ENCODE data around the gene FAM120C. TPM values are rescaled to one million over a fixed set of nuclear protein-coding genes. Genes with fewer than 3 reads are reported as not detected.

Gene FAM120C
- total and polyA plus RNA-seq, 2 donors from 2014 or later = 4.2 to 16.4 TPM

- Histone ChIP-seq H3K4me3 (ENCODE audit: low read length in 3 of 3) (no peak overlapping the region), H3K9ac (ENCODE audit: low read length in 3 of 3) (no peak overlapping the region), H3K27ac (ENCODE audit: low read depth in 2 of 2, low read length in 2 of 2) (no peak overlapping the region), H3K9me3 (ENCODE audit: control insufficient read depth in 2 of 3, insufficient read depth in 1 of 3, low read length in 3 of 3) (no peaks in the 10 kb centered on the region), H3K36me3 (ENCODE audit: control insufficient read depth in 2 of 3, insufficient read depth in 3 of 3, low read length in 3 of 3) (peaks cover 4 to 10% (median 7%) of the 10 kb centered on the region in 3 donors), H3K4me1 (ENCODE audit: control insufficient read depth in 2 of 3, insufficient read depth in 2 of 3, low read depth in 1 of 3, low read length in 3 of 3) (no peaks in the 10 kb centered on the region), H3K27me3 (ENCODE audit: control insufficient read depth, insufficient read depth, low read length) (no peaks in the 10 kb centered on the region)
- no peak for TF ChIP-seq CTCF (IDR thresholded peaks at IDR 0.05; ENCODE audit: borderline replicate concordance, extremely low read depth, insufficient read depth)
- DNase-seq = no peak
- FAIRE-seq = no peak
- intact Hi-C loops (cut with DNase I) = no loop called here
Observed at GRCh38 chrX:54024350-54024749, 158.7 kb downstream of the FAM120C start.

Other genes with a start within 250 kb of the FAM120C start
- gene PHF8, start 138.8 kb downstream of the FAM120C start, total RNA-seq = 34.1 TPM
- gene PHF8, start 138.8 kb downstream of the FAM120C start, polyA plus RNA-seq (ENCODE audit: insufficient read depth, low read depth, low replicate concordance) = 5.0 TPM
- 5.6 TPM for gene WNK3, start 174.8 kb upstream of the FAM120C start, total RNA-seq
- gene WNK3, start 174.8 kb upstream of the FAM120C start, polyA plus RNA-seq (ENCODE audit: insufficient read depth, low read depth, low replicate concordance) = 0.75 TPM

Measured in kidney (tissue), 14 donors.